ENCODE results near the gene TEX22.

DNA sequence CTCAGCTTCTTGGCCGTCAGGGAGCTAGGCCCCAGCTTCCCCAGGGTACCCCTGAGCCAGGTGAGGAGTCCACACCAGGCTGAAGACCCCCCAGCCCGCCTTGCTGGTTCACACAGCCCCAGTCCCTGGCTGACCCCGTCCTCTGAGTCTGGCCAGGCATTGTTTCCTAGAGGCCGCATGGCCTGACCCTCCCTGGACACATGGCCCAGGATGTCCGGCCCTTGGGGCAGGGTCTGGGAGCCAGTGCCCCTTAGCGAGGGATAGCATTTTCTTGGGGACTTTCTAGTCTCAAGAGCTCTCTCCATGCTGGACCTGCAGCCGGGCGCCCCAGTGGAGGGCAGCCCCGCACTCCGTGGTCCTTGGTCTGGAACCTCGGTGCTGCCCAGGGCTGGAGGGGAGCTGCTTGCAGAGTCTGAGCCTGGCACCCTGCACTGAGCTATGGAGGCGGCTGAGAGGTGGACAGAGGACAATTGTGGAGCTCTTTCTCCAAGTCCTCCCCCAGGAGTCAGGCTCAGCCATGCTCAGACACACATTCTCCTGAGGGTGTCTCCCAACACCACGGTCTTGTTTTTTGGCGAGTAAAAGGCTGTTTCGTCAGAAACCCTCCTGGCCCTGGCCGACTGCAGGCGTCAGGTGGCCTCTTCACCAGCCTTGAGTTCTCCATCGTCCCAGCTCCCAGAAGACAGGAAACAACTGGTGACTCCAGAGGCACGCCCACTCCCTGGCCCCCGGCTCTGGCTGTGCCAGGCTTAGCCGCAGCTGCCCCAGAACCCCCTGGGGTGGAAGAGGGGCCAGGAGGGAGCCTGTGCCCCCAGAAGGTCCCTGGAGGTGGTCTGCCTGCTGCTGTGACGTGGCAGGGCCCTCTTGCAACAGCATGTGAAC is 58.6 kb downstream of the TEX22 start:
- TF ChIP-seq FOXM1 (IDR thresholded peaks at IDR 0.05; ENCODE audit: borderline replicate concordance): no peak
- TF ChIP-seq SP1 (IDR thresholded peaks at IDR 0.05): no peak
- TF ChIP-seq SUZ12 (IDR thresholded peaks at IDR 0.05): no peak
- TF ChIP-seq FOXA1 (IDR thresholded peaks at IDR 0.05): no peak
- TF ChIP-seq, protein P1, sequence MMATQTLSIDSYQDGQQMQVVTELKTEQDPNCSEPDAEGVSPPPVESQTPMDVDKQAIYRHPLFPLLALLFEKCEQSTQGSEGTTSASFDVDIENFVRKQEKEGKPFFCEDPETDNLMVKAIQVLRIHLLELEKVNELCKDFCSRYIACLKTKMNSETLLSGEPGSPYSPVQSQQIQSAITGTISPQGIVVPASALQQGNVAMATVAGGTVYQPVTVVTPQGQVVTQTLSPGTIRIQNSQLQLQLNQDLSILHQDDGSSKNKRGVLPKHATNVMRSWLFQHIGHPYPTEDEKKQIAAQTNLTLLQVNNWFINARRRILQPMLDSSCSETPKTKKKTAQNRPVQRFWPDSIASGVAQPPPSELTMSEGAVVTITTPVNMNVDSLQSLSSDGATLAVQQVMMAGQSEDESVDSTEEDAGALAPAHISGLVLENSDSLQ (IDR thresholded peaks at IDR 0.05): no peak
- no peak for TF ChIP-seq ELF4 (IDR thresholded peaks at IDR 0.05)
